ENCODE results near the gene MYOCD.

Gene MYOCD

DNA sequence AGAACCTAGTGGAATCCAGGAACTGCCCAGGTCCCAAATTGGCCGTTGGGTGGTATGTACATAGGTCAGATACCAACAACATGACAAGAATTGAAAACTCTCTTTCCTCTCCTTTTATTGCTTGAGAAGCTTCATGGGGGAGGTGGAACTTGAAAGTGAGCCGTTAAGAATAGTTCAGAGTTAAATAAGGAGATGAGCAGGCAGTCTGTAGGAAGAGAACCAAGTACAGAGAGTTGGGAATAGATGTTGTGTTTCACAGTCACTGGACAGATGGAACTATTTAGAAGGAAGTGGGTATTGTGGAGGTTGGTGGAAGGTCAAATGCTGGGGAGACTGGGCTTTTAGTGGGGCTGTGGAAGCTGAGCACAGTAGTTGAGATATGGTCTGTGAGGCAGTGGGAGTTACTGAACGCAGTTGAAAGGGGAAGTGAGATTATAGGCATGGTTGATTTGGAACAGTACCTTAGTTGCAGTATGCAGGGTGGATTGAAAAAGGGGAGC, 150.0 kb downstream of the MYOCD start:
- H3K27me3 Mint-ChIP-seq (ENCODE audit: low read depth, poor library complexity): no peaks in the 10 kb centered on the region
- DNase-seq: no peak
- no peak overlapping the region for H3K4me3 Mint-ChIP-seq
- no peaks in the 10 kb centered on the region for H3K36me3 Mint-ChIP-seq (ENCODE audit: low read depth)
- H3K27ac Mint-ChIP-seq: peak overlapping the region; percentile 22
- peaks cover 5% of the 10 kb centered on the region for H3K4me1 Mint-ChIP-seq
- TF ChIP-seq CTCF (IDR thresholded peaks at IDR 0.05): no peak
- H3K9me3 Mint-ChIP-seq: peaks cover 18% of the 10 kb centered on the region

Measured in nephron progenitor cell (in vitro differentiated cells).